OCI-LY7 (cell line): ENCODE measurements around the gene NHLRC4.

Experiments
- CTCF ChIP-seq: fragments of 200-600 bp; sonication (generic); conservative IDR thresholded peaks from 2 replicates; pipeline ENCODE4 v1.5.1; 2014; ENCODE audit warnings: mild to moderate bottlenecking, antibody characterized with exemption, low read length, moderate library complexity, mixed read lengths
- EZH2phosphoT487 ChIP-seq: fragments of 200-600 bp; sonication (generic); IDR thresholded peaks from 2 replicates; pipeline ENCODE4 v1.6.1; 2018; ENCODE audit warnings: low read depth, borderline replicate concordance, mild to moderate bottlenecking, mixed run types, antibody characterized with exemption, low read length, moderate library complexity, mixed read lengths

- TF ChIP-seq CTCF (no peak), EZH2phosphoT487 (no peak)
These were observed 48.3 kb downstream of the NHLRC4 start for GRCh38 chr16:615122-615521.
